GM23338 (cell line): ENCODE results near the gene SPTBN4. TPM values are rescaled to one million over a fixed set of nuclear protein-coding genes. Genes with fewer than 3 reads are reported as not detected.

Source experiments
- CREB1 ChIP-seq: fragments of 250-450 bp; sonication (Bioruptor Pico); IDR thresholded peaks from 2 replicates; pipeline ENCODE4 v1.5.0; 2020; ENCODE audit warnings: low read depth, mild to moderate bottlenecking, moderate library complexity
- JUNB ChIP-seq: IDR thresholded peaks from one replicate; pipeline ENCODE4 v1.6.1; 2016; ENCODE audit warnings: antibody characterized with exemption; ENCODE audit not compliant: unreplicated experiment
- ZNF331 ChIP-seq: fragments of 250-450 bp; sonication (Bioruptor Pico); IDR thresholded peaks from 2 replicates; pipeline ENCODE4 v1.5.0; 2020; ENCODE audit warnings: low read depth, mild to moderate bottlenecking, moderate library complexity
- polyA plus RNA-seq: library from polyadenylated mRNA; unstranded; fragments of >200 nt; fragmentation: Nextera tagmentation; extraction: Ambion mirVana; gene quantifications from 2 replicates; pipeline ENCODE4 v1.2.1, GENCODE V29; 2016
- total RNA-seq: library from RNA; depleted of rRNA; stranded (reverse); fragments of >200 nt; shearing (Covaris generic); gene quantifications from 2 replicates; pipeline ENCODE4 v1.2.3, GENCODE V29; 2014
- TF ChIP-seq, protein P1 (sequence below): fragments of 250-450 bp; sonication (Bioruptor Pico); IDR thresholded peaks from 2 replicates; pipeline ENCODE4 v1.5.0; 2020; ENCODE audit warnings: mild to moderate bottlenecking, moderate library complexity
- TF ChIP-seq, protein P2 (sequence below): IDR thresholded peaks from one replicate; pipeline ENCODE4 v1.6.1; 2018; ENCODE audit warnings: antibody characterized with exemption; ENCODE audit not compliant: unreplicated experiment

The SPTBN4 gene
- total and polyA plus RNA-seq, 2 experiments from 2014 or later: 1.6 to 2.3 TPM

DNA sequence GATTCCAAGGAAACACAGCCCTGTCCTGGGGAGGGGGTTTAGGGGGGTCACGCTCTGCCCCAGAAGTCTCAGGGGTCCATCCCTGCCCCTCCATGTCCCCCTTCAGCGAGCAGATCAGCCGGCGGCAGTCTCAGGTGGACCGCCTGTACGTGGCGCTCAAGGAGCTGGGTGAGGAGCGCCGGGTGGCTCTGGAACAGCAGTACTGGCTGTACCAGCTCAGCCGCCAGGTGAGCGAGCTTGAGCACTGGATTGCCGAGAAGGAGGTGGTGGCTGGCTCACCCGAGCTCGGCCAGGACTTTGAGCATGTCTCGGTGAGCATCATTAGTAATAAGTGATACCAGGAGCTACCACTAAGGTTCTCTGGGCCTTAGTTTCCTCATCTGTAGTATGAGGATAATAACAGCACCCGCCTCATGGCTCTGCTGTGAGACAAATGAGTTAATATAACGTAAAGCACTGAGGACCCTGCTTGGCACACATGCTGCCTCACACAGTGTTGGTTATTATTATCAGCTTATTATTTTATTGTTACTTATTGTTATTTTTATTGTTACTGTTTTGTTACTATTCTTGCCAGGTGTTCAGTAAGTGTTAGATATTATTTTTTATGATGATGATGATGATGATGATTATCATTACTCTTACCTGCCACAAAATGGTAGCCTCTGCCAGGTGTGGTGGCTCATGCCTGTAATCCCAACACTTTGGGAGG lies 89.3 kb downstream of the SPTBN4 start (continued):
- TF ChIP-seq, protein P1, sequence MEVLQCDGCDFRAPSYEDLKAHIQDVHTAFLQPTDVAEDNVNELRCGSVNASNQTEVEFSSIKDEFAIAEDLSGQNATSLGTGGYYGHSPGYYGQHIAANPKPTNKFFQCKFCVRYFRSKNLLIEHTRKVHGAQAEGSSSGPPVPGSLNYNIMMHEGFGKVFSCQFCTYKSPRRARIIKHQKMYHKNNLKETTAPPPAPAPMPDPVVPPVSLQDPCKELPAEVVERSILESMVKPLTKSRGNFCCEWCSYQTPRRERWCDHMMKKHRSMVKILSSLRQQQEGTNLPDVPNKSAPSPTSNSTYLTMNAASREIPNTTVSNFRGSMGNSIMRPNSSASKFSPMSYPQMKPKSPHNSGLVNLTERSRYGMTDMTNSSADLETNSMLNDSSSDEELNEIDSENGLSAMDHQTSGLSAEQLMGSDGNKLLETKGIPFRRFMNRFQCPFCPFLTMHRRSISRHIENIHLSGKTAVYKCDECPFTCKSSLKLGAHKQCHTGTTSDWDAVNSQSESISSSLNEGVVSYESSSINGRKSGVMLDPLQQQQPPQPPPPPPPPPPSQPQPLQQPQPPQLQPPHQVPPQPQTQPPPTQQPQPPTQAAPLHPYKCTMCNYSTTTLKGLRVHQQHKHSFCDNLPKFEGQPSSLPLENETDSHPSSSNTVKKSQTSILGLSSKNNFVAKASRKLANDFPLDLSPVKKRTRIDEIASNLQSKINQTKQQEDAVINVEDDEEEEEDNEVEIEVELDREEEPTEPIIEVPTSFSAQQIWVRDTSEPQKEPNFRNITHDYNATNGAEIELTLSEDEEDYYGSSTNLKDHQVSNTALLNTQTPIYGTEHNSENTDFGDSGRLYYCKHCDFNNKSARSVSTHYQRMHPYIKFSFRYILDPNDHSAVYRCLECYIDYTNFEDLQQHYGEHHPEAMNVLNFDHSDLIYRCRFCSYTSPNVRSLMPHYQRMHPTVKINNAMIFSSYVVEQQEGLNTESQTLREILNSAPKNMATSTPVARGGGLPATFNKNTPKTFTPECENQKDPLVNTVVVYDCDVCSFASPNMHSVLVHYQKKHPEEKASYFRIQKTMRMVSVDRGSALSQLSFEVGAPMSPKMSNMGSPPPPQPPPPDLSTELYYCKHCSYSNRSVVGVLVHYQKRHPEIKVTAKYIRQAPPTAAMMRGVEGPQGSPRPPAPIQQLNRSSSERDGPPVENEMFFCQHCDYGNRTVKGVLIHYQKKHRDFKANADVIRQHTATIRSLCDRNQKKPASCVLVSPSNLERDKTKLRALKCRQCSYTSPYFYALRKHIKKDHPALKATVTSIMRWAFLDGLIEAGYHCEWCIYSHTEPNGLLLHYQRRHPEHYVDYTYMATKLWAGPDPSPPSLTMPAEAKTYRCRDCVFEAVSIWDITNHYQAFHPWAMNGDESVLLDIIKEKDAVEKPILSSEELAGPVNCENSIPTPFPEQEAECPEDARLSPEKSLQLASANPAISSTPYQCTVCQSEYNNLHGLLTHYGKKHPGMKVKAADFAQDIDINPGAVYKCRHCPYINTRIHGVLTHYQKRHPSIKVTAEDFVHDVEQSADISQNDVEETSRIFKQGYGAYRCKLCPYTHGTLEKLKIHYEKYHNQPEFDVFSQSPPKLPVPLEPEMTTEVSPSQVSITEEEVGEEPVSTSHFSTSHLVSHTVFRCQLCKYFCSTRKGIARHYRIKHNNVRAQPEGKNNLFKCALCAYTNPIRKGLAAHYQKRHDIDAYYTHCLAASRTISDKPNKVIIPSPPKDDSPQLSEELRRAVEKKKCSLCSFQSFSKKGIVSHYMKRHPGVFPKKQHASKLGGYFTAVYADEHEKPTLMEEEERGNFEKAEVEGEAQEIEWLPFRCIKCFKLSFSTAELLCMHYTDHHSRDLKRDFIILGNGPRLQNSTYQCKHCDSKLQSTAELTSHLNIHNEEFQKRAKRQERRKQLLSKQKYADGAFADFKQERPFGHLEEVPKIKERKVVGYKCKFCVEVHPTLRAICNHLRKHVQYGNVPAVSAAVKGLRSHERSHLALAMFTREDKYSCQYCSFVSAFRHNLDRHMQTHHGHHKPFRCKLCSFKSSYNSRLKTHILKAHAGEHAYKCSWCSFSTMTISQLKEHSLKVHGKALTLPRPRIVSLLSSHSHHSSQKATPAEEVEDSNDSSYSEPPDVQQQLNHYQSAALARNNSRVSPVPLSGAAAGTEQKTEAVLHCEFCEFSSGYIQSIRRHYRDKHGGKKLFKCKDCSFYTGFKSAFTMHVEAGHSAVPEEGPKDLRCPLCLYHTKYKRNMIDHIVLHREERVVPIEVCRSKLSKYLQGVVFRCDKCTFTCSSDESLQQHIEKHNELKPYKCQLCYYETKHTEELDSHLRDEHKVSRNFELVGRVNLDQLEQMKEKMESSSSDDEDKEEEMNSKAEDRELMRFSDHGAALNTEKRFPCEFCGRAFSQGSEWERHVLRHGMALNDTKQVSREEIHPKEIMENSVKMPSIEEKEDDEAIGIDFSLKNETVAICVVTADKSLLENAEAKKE (CRISPR knock-in tag): no peak
- TF ChIP-seq, protein P2, sequence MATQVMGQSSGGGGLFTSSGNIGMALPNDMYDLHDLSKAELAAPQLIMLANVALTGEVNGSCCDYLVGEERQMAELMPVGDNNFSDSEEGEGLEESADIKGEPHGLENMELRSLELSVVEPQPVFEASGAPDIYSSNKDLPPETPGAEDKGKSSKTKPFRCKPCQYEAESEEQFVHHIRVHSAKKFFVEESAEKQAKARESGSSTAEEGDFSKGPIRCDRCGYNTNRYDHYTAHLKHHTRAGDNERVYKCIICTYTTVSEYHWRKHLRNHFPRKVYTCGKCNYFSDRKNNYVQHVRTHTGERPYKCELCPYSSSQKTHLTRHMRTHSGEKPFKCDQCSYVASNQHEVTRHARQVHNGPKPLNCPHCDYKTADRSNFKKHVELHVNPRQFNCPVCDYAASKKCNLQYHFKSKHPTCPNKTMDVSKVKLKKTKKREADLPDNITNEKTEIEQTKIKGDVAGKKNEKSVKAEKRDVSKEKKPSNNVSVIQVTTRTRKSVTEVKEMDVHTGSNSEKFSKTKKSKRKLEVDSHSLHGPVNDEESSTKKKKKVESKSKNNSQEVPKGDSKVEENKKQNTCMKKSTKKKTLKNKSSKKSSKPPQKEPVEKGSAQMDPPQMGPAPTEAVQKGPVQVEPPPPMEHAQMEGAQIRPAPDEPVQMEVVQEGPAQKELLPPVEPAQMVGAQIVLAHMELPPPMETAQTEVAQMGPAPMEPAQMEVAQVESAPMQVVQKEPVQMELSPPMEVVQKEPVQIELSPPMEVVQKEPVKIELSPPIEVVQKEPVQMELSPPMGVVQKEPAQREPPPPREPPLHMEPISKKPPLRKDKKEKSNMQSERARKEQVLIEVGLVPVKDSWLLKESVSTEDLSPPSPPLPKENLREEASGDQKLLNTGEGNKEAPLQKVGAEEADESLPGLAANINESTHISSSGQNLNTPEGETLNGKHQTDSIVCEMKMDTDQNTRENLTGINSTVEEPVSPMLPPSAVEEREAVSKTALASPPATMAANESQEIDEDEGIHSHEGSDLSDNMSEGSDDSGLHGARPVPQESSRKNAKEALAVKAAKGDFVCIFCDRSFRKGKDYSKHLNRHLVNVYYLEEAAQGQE: no peak
- TF ChIP-seq ZNF331 (CRISPR knock-in tag): no peak
- TF ChIP-seq JUNB: no peak
- TF ChIP-seq CREB1 (CRISPR knock-in tag): no peak
